Fibroblast of skin of right biceps (primary cell): ENCODE measurements around the gene CDR2L.
"Not testable (repeated sequence)": the region's sequence is repeated elsewhere in the genome, so short reads cannot be mapped to it uniquely, and the experiment has no call there.

Source experiments
- DNase-seq: peaks from one replicate; pipeline ENCODE4 v3.0.0-alpha.2; 2013

Gene CDR2L

DNA sequence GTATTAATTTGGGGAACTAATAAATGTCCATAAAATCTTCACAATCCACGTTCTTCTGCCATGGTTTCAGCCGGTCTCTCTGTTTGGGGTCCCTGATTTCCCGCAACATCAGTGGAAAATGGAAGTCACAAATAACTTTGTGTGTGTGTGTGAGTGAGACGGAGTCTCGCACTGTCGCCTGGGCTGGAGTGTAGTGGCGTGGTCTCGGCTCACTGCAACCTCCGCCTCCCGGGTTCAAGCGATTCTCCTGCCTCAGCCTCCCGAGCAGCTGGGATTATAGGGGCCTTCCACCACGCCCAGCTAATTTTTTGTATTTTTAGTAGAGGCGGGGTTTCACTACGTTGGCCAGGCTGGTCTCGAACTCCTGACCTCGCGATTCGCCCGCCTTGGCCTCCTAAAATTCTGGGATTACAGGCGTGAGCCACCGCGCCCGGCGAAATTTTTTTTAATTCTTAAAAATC lies 58.5 kb downstream of the CDR2L start:
- not testable (repeated sequence) for DNase-seq

DNA sequence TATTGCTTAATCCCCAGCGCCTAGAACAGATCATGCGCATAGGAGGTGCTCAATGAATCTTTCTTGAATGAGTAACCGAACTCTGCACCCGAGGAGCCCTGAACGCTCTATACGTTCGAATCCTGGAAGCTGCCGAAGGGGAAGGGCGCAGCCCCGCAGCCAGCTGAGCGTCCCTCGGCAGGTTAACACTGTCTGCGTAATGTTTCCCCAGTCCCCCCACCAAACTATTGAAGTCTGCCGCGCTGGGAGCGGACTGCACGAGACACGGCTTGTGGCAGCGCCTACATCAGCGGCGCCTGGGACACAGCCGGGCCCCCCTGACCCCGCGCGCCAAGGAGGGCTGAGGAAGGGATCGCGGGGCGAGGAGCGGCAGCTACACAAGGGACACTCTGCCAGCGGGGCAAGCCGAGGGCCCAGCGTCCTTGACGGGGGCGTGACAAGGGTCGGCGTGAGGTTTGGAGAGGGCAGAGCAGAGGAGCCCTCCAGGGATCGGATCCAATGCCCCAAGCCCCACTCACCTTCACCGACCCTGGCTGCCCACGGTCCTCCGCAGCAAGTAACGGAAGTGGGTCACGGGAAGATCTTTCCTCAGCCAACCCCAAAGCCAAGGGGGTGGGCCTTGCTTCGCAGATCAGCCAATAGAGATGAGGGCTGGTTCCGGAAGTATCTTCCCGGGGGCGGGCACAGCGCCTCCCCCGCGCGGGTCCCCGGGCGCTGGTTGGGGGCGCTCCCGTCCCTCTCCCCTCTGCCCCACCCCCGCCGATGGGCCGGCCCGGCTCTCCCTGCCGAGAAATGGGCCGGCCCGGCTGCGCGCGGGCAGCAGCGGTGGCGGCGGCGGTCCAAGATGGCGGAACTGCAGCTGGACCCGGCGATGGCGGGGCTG lies 59.2 kb downstream of the CDR2L start, which contains the start of the genes ATP5PD and KCTD2:
ATP5PD (minus strand) TSS at position 563 of the 883 bp plus-strand sequence. CDS start 4,319 bp downstream, outside the sequence.
KCTD2 (plus strand) TSS at position 819 of the 883 bp plus-strand sequence; CDS start at position 845, 26 bp downstream.
- peak; percentile 97 for DNase-seq

DNA sequence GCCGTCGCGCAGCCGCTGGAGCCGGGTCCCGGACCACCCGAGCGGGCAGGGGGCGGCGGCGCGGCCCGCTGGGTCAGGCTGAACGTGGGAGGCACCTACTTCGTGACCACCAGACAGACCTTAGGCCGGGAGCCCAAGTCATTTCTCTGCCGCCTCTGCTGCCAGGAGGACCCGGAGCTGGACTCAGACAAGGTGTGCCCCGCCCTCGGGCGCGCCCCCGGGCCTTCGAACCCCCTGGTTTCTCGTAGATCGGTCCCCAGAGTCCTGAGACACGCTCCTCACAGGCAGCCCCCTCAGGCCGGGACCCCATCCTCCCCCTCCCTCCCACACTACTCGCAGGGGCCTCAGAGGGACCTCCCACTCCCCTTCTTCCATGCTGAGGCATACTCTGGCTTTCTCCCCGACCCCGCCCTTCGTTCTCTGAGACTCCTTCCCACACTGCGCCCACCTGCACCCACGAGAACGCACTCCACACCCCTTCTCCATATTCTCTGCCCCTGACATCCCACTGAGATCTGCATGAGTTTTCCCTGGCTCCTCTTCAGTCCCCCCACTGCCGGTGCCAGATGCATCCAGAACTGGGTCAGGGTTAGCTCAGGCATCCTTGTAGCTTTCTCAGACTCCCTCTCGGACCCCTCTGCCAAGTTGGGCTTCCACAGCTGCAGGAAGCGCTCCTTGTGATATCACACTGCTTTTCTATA lies 60.1 kb downstream of the CDR2L start:
- DNase-seq: no peak

DNA sequence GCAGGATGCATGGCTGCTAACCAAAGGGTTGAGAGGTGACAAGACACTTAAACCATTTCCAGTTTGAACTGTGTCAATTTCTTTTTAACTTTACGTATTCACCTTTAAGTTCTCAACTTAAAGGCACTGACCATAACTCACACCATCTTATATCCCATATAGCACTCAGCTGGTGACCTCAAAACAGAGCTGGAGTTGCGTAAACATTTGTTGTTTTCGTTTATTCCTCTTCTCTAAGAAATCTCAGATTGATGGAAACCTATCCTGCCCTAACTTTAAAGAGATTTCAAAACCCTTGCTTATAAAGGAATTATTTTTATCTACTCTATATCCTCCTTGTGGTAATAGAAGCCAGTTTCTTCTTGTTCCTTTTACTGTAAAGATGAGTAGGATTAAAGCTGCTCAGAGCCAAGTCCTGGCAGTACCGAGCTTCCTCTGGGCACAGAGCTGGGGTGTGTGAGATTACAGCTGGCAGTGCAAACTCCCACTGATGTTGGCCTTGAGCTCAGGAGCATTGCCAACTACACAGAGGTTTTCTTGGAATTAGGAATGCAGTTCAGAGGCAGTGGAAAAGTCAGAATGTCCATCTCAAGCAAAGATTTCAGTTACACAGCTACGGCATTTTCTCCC lies 60.9 kb downstream of the CDR2L start:
- DNase-seq: no peak

DNA sequence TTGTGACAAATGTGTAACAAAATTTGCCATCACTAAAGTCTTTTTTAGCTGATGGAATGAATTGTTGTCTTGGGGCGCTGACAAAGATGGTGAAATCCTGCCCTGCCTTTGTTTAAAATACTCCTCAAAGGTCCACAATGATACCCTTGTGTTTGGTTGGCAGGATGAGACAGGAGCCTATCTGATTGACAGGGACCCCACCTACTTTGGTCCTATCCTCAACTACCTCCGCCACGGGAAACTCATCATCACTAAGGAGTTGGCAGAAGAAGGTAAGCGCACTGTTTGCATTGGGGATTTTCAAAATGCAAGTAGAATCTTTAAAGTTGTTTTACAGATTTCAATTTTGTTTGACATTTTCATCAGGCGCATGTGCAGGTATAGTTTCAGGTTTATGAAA lies 61.6 kb downstream of the CDR2L start:
- no peak for DNase-seq

DNA sequence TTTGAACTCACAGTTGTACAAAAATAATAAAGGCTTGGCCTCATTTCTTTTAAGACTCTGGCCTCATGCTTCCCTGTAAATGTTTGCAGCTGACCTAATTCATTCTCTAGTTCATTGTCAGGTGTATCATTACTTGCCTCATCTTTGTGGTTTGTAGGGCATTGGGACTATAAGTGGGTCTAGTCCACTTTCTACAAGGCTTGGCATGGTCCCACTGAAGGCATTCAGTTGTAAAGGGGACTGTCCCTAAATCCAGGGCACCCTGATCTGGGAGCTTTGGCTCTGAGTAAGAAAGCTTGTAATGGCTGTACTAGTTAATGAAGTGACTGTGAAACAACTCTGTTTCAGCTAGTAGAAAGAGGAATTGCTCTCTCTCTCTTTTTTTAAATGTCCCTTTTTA lies 62.3 kb downstream of the CDR2L start:
- no peak for DNase-seq

DNA sequence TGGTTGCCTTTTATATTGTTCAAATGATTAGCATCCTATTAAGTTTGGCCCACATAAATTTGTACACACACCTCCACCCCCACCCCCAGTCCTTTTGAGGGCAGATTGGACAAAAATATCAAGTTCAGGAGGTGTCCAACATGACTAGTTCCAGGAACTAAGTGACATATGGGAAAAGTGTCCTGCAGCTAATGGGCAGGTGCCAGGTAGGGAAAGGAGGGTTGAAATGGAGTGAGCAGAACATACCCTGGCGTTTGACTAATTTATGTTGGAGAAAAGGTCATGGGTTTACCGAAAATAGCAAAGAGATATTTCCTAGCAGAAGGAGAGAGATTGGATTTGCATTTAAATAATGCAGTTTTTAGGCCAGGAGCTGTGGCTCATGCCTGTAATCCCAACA lies 64.5 kb downstream of the CDR2L start:
- DNase-seq: no peak
